Stimulated activated CD4-positive, alpha-beta T cell treated with anti-CD3 and anti-CD28 coated beads, TNF-alpha, amount 100 ng/mL, for 24 hours (primary cell): Measurements from ENCODE around the gene PSG7.
"Not testable (repeated sequence)": the region's sequence is repeated elsewhere in the genome, so short reads cannot be mapped to it uniquely, and the experiment has no call there.

Experiments
- DNase-seq, 3 experiments: peaks; one replicate each; pipeline ENCODE4 v3.0.0-alpha.2; 2020; ENCODE audit warnings: low read depth in 3 of 3

PSG7 gene

GRCh38 chr19:42937107-42937506, at the start of gene PSG7:
Gene PSG7, minus strand, starts transcription at chr19:42937207. Its CDS starts 131 bp downstream, at chr19:42937076.
- DNase-seq, result not testable (repeated sequence)

GRCh38 chr19:42985588-42985987, 48.6 kb upstream of the PSG7 start:
- DNase-seq, result no peak

- not testable (repeated sequence) for DNase-seq
Observed at GRCh38 chr19:42982111-42982510, 45.1 kb upstream of the PSG7 start.

- DNase-seq, result not testable (repeated sequence)
Observed at GRCh38 chr19:42971451-42971850, 34.4 kb upstream of the PSG7 start.

- no peak for DNase-seq
Observed at GRCh38 chr19:42965176-42965575, 28.2 kb upstream of the PSG7 start.

GRCh38 chr19:42961119-42961518, 24.1 kb upstream of the PSG7 start:
- DNase-seq, result no peak

GRCh38 chr19:42952126-42952525, 15.1 kb upstream of the PSG7 start:
- not testable (repeated sequence) for DNase-seq

- DNase-seq, result not testable (repeated sequence)
Observed at GRCh38 chr19:42951476-42951875, 14.5 kb upstream of the PSG7 start.

- DNase-seq, result no peak
Observed at GRCh38 chr19:42942187-42942789, 5.3 kb upstream of the PSG7 start.

GRCh38 chr19:42934726-42935125, 2.3 kb downstream of the PSG7 start:
- not testable (repeated sequence) for DNase-seq

- DNase-seq, result not testable (repeated sequence)
Observed at GRCh38 chr19:42934183-42934582, 2.8 kb downstream of the PSG7 start.

- not testable (repeated sequence) for DNase-seq
Observed at GRCh38 chr19:42933412-42933811, 3.6 kb downstream of the PSG7 start.

- not testable (repeated sequence) for DNase-seq
Observed at GRCh38 chr19:42932485-42933101, 4.4 kb downstream of the PSG7 start.

- DNase-seq, result peak in 1 of 3 experiments; percentile 34
Observed at GRCh38 chr19:42930214-42930613, 6.8 kb downstream of the PSG7 start.

- no peak for DNase-seq
Observed at GRCh38 chr19:42928896-42929295, 8.1 kb downstream of the PSG7 start.

- DNase-seq, result no peak
Observed at GRCh38 chr19:42926781-42927180, 10.2 kb downstream of the PSG7 start.

- DNase-seq, result peak in 1 of 3 experiments; percentile 29
Observed at GRCh38 chr19:42923106-42923505, 13.9 kb downstream of the PSG7 start.

- not testable (repeated sequence) for DNase-seq
Observed at GRCh38 chr19:42920971-42921370, 16.0 kb downstream of the PSG7 start.

GRCh38 chr19:42919757-42920079, 17.3 kb downstream of the PSG7 start:
- DNase-seq, result no peak

GRCh38 chr19:42919070-42919756, 17.8 kb downstream of the PSG7 start:
- DNase-seq, result not testable (repeated sequence)

- DNase-seq, result not testable (repeated sequence)
Observed at GRCh38 chr19:42918377-42919069, 18.5 kb downstream of the PSG7 start.

GRCh38 chr19:42917634-42918033, 19.4 kb downstream of the PSG7 start, which contains the start of gene PSG6:
Gene PSG6, minus strand, starts transcription at chr19:42917894. Its CDS starts 102 bp downstream, at chr19:42917792.
- not testable (repeated sequence) for DNase-seq
